Fibroblast of skin of abdomen (primary cell): Measurements from ENCODE around the gene METTL24.

ENCODE experiments used
- DNase-seq: peaks from one replicate; pipeline ENCODE4 v3.0.0-alpha.2; 2013

METTL24 gene

DNA sequence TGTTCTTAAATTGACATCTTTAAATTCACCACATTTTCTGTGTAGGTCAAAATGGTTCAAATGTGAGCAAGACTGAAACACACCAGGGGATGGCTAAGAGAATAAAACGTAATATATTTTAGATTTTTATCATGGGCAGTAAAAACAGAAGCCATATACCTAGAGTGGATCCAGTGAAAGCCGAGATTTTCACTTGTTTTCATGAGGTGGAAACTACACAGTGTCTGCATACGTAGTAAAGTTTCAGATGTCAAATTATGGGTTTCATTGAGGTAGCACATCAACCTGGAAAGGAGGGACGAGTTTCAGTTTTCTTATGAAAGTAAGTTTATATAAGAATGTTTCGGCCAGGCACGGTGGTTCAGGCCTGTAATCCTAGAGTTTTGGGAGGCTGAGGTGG is 25.9 kb downstream of the METTL24 start:
- no peak for DNase-seq

DNA sequence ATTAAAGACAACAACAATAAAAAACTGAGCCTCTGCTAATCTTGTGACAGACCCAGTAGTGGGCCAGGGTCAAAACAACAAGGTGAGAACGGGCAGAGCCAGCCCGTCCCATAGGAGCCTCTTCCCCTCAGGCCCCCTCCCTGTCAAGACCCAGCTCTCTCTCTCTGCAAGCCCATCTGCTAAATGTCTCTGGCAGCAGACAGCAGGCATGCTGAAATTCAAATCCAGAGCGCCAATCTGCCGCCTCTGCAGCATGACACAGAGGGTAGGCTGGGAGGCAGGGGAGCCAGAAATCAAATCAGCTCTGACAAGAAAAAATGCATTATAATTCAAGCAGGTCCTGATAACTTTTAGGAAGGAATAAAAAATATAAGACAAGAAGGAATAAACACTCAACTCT is 26.3 kb downstream of the METTL24 start:
- peak; percentile 13 for DNase-seq

GRCh38 chr6:110331390-110331789 is 26.8 kb downstream of the METTL24 start:
- no peak for DNase-seq

- peak; percentile 15 for DNase-seq
Measured at GRCh38 chr6:110329714-110330436, 28.3 kb downstream of the METTL24 start.

GRCh38 chr6:110329348-110329713 is 28.8 kb downstream of the METTL24 start:
- DNase-seq = peak; percentile 10

- DNase-seq = peak; percentile 68
Measured at GRCh38 chr6:110328259-110328658, 29.9 kb downstream of the METTL24 start.

- DNase-seq = no peak
Measured at GRCh38 chr6:110327391-110327790, 30.8 kb downstream of the METTL24 start.

GRCh38 chr6:110326609-110327008 is 31.5 kb downstream of the METTL24 start:
- DNase-seq = no peak

GRCh38 chr6:110326057-110326456 is 32.1 kb downstream of the METTL24 start:
- DNase-seq = no peak

DNA sequence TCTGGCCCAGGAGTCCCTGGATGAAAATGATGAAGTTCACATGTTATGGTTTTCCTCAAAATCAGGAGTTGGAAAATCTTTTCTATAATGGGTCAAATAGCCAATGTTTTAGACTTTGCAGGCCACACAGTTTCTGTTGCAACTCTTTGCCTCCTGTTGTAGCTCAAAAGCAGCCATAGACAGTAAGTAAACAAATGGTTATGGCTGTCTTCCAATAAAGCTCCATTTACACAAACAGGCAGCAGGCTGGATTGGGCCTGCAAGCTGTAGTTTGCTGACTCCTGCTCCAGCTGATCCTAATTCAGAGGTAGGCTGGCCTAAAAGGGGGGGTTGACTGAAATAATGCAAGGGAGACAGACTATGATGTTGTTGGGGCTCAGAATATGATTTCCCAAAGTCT is 33.0 kb downstream of the METTL24 start:
- peak; percentile 26 for DNase-seq

DNA sequence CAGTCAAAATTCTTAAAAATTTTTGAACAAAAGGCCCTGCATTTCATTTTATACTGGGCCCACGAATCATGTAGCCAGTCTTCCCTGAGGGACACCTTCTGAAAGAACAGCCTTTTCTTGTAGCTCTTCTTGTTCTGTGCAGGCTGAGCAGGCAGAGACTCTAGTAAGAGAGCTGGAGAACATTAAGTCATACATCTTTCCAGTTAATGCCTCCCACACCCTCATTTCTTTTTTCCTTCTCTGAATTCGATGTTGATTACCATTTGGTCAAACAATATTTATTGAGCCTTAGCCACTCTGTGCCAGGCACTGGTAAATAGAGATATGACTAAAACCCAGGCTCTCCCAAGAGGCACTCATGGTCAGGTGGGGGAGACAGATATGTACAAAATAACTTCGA is 33.6 kb downstream of the METTL24 start:
- no peak for DNase-seq

DNA sequence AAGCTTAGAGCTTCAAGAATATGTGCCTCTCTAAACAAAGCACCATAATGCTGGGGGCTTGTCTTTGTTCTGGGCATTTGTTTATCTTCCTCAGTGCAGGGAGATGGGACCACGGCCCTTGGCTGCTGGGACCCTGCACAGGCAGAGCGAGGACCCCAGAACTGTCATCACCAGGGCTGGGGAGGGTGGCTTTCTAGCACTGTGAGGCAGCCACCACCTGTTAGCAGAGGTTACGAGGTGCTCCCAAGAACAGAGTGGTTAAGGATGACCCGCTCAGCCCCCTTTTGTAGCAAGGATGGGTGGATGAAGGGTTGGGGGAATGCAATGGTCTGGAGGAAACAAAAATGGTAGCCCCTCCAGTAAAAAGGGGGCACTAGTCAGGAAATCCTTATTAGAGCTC is 34.9 kb downstream of the METTL24 start:
- no peak for DNase-seq

- no peak for DNase-seq
Measured at GRCh38 chr6:110322874-110323242, 35.3 kb downstream of the METTL24 start.

DNA sequence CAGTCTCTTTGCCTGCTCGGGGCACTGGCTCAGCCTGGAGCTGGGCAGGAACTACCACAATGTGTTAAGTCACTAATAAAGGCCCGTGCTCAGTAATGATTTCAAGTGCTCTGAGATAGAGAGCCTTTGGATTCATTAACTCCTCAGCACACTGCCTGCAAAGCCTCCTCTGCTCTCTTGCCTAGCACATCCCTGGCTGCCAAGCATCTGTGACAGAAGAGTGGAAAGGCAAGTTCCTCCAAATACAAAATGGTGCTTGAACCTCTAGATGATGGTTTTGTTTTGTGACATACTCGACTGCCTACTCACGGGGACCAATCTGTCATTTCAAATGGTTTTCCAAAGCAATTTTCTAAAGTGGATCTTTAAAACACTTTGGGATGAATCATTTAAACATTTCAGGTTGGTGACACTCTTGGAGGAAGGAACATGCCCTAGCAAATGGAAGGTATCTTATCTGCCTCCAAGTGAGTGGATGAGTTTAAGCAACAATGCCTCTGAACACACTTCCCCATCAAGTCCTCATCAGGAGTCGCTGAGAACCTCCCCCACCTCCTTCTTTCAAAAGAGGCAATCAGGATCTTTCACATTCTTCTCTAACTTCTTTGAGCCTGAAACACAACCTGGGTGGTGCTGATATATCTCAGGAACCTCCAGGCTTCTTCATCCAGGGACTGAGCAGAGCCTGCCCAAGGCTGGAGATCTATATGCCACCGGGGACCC is 35.8 kb downstream of the METTL24 start:
- no peak for DNase-seq

DNA sequence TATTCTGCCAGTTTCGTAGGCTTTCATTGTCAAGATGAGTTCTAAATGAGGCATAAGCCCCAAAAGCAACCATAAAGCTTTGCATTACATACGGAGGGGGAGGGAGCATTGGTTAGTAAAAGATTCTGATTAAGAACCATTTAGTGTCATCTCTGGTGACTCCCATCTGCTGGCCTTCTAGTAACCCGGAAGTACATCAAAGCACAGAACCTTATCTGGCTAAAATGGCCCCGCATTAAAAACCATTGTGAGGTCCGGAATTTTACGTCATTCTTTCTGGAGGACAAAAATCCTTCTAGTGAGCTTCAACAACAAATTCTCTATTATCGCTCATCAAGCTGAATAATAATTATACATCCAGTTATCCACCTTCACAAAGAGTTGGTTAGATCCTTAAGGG is 37.8 kb downstream of the METTL24 start:
- DNase-seq = no peak

DNA sequence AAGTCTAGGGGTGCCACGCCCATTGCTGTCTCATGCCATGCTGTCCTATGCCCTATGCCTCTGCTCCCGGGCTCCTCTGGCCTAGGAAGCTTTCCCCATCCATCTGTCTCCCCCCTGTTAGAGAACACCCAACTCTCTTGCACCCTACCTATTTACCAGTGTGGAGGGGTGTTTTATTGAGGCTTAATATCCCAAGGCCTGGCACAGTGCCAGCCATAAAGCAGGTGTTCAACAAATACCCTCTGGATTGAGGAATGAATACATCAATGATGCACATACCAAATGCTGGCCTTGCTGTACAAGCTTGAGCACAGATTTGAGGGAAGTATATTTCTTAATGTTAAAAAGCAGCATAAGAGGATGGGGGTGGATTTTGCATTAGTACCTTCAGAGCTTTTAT is 38.3 kb downstream of the METTL24 start:
- DNase-seq = no peak

DNA sequence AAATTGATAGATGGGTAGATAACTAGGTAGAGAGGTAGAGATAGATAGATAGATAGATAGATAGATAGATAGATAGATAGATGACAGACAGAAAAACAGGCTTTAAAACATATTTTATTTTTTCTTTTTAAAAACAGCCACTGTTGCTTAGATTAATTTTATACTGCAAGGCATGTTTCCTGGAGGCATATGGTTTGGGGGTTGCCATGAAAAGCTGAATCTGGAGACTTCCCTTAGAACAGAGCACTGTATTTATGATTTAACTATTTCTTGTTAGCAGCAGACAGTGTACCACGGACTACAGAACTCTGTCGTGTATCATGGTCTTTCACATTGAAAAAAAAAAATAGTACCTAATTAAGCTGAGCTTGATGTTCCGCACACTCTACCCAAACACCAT is 38.8 kb downstream of the METTL24 start:
- no peak for DNase-seq

DNA sequence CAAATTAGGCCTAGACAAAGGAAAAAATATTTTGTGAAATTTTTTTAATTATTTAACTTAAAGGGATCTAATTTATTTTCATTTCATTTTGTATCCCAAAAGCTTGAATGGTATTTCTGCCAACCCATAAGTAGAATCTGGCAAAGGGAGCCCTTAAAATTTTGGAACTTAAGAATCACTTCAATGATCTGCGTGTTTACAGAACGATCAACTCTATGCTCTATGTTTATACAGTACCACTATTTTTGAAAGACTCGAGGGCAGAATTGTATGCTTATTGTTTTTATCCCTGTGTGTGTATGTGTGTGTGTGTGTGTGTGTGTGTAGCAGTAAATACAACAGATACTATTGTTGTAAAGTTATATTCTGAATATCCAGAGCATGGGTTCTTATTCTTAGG is 39.2 kb downstream of the METTL24 start:
- no peak for DNase-seq

DNA sequence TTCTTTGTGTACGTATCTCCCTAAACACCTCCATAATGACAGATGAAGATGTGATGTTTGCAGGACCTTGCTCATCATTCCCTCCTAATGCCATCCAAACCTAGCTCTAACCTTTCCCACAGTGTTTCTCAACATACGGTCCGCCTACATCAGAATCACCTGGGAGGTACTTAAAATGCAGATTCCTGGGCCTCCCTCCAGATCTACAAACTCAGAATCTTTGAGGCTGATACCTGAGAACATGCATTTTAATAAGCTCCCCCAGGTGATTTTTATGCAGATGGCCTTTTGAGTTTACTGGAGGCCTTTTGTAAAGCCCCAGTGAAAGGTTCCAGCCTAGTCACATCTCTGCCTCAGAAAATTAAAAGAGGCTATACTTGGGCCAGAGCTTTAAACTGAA is 40.5 kb downstream of the METTL24 start:
- no peak for DNase-seq

DNA sequence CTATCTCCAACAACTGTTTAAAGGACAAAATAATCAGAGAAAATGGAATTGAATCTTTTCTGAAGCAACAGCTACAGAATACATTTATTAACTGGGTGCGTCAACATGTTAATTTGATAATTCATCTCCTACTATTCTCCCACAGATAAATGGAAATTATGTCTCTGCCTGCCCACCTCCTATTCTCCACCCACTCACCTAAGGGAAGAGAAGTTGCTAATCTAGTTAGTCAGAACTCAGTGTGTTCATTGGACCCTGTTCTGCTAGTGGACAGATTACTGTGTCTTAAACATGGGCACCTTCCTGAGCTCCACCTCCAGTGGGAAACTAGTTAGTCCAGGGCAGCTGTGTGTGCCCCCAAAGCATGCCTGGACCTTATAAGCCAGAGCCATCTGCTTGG is 41.0 kb downstream of the METTL24 start:
- no peak for DNase-seq

GRCh38 chr6:110315869-110316398 is 42.2 kb downstream of the METTL24 start:
- no peak for DNase-seq

DNA sequence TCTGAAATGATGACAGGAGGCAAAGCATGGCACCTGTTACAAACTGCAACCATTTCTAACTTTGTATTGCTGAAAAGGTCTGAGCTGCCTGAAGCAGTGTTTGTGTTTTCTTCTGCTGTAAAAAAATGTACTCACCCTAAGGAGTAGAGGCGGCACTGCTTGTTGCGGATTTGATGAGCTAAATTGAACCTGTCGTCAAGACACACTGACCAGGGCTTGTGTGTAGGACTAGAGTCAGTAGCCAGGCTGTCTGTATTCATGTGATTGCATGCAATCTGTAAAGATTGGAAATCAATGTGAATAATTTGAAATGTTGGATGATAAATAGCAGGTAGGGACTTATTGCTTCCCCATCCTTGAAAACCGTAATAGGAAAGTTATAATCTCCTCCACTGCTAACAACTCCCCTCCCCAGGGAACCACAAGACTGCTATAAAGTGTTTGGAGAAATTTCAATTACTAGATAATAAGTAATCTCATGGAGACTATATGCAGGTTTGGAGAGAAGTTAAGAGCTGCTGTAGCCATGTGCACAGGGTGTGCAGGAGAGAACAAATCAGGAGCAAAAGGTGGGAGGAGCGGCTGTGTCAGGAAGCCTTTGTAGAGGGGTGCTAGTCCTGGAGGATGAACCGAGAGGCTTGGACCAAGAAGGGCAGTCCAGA is 42.8 kb downstream of the METTL24 start:
- no peak for DNase-seq

GRCh38 chr6:110310861-110311446 is 47.2 kb downstream of the METTL24 start:
- no peak for DNase-seq
